Lower leg skin (tissue), 3 donors: ENCODE data around the gene CD163.

Source experiments
- CTCF ChIP-seq, 3 donors: fragments of 450-650 bp; IDR thresholded peaks; one replicate each; pipeline ENCODE4 v1.5.1; 2016; ENCODE audit warnings: antibody characterized with exemption in 3 of 3, mild to moderate bottlenecking in 3 of 3, moderate library complexity in 2 of 3
- POLR2A ChIP-seq, 2 donors: fragments of 450-650 bp; IDR thresholded peaks; one replicate each; pipeline ENCODE4 v1.6.1; 2016 to 2017; ENCODE audit warnings: antibody characterized with exemption in 2 of 2, mild to moderate bottlenecking in 1 of 2, moderate library complexity in 1 of 2

- no peak for TF ChIP-seq CTCF (IDR thresholded peaks at IDR 0.05)
- TF ChIP-seq POLR2A (IDR thresholded peaks at IDR 0.05): no peak
These were observed 39.2 kb upstream of the CD163 start for GRCh38 chr12:7542813-7543212.
